ENCODE results near the gene TUBGCP6.

Gene TUBGCP6, protein sequence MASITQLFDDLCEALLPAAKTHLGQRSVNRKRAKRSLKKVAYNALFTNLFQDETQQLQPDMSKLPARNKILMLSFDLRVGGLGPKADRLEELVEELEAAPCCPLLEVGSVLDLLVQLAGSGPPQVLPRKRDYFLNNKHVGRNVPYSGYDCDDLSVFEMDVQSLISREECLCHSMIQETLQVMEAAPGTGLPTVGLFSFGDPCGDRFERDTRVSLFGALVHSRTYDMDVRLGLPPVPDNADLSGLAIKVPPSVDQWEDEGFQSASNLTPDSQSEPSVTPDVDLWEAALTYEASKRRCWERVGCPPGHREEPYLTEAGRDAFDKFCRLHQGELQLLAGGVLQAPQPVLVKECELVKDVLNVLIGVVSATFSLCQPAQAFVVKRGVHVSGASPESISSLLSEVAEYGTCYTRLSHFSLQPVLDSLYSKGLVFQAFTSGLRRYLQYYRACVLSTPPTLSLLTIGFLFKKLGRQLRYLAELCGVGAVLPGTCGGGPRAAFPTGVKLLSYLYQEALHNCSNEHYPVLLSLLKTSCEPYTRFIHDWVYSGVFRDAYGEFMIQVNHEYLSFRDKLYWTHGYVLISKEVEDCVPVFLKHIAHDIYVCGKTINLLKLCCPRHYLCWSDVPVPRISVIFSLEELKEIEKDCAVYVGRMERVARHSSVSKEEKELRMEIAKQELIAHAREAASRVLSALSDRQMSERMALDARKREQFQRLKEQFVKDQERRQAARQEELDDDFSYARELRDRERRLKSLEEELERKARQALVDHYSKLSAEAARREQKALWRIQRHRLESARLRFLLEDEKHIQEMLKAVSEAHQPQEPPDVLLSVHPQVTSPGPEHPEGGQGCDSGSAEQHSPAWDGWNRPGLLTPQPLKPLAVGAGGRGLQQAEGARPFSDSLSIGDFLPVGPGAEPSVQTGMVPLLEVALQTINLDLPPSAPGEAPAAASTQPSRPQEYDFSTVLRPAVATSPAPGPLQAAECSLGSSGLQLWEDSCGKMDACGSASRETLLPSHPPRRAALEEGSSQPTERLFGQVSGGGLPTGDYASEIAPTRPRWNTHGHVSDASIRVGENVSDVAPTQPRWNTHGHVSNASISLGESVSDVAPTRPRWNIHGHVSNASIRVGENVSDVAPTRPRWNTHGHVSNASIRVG (N-terminal part only)

DNA sequence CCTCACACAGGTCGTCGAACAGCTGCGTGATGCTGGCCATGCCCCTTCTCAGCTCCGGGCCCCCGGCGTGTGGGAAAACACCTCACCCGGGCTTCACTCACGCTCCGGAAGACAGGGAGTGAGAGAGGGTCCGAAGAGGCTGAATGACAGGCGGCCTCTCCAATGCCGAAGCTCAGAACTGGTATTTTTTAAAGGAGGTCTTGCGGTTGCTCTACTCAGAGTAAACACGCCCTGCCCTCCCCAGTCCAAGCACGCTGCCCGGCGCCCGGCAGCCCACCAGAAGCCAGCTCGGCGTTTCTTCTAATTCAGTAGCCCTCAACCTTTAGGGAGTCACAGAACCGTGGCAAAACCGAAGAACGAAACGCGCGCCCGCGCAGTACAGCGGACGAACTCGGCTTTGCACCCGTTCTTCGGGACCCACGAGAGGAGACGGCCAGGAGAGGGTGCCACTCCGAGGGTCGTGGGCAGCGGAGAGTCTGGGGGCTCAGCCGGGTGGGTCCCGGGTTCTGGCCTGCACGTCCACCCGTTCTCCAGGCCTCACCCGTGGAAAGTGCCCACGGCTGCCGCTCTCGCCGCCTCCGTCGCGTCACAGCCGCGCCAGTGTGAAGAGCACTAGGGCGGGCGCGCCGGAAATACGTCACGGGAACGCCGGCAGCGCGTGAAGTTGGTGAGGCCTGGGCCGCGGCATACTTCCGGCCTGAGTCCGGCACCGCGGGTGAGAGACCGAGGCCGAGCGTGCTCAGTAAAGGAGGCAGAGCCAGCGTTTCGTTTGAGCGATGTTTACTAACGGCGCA, at the start of gene TUBGCP6:
Gene TUBGCP6 (minus strand): TSS at position 604 of the 794 bp plus-strand sequence. CDS start 564 bp downstream, at position 40.
- DNase-seq, result peak; percentile 45 to 91

DNA sequence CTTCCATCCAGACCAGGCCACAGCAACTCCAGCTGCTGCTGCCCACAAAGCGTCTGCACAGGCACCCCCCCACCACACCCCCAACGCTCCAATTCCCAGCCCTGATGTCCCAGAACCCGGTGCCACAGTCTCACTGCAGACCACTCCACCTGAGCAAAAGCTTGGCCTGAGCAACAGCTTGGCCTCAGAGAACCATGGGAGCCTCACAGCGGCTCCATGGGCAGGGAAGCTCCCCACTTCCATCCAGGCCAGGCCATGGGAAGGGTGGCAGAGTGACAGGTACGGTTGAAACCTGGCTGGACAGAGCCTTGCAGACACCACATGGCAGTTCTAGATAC, 49.5 kb upstream of the TUBGCP6 start:
- no peak for DNase-seq

DNA sequence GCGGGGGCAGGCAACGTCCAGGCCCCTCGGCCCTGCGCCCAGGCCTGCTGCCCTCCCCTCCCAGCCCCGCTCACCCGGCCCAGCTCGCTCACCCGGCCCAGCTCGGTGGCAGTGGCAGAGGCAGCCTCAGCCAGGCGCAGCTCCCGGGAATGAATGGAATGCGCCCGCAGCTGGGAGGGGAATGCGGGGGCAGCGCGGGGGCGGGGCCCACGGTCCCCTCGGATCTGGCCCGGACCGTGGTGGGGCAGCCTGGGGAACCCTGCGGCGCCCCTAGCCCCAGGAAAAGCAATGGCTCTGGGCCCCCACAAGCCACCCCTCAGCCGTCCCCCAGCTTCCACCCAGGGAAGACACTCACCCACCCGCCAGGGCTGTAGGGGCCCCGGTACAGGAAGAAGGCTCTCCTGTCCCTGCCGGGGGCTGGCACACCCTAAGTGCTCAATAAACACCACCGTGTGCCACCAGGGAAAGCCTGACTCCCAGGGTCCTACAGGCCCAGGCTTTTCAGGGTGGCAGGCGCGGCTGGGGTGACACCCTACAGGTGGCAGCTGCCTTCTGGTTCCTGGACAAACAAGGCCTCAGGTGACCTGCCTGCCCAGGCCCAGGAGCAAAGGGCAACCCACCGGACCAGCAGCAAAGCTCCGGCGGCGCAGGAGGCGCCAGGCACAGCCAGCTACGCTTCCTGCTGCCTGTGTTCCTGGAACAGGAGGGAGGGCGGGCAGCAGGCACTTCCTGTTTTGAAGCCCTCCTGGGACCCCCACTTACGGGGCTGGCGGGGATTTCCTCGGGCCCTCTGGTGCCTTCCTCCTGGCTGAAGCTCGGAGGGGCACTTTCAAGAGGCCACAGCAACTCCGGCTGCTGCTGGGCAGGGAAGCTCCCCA, 48.9 kb upstream of the TUBGCP6 start:
- DNase-seq, result no peak

DNA sequence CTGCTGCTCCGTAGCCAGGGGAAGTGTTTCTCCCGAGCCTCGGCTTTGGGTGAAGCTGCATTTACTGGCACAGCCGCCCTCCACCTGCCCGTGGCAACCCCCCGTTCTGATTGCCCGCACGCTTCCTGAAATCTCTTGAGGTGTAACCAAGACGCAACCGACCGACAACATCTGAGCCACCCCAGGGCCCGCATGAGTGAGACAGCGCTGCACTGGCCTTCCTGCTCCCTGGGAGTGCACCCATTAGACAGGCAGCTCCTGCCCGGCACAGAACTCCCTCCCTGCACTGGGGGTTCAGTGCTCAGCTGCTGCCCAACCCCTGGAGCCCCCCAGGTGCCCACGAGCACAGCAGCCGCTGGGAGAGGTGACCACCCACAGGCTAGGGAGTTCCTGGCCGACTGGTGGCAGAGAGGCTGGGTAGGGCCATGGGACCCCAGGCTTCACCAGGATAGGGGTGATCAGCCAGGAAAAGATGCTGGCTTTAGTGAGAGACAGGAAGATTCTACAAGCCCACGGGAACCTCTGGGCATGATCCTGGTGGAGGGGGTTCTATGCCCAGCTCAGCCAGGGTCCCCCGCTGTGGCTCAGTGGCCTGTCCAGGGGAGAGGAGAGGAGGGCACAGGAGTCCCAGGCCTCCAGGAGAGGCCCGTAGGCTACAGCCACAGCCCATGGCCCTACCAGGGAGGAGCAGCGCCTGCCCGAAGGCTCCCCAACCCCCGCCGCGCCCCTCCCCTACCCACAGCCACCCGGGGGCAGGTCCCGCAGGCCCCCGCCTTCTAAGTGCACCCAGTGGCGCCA, 48.0 kb upstream of the TUBGCP6 start:
- no peak for DNase-seq

DNA sequence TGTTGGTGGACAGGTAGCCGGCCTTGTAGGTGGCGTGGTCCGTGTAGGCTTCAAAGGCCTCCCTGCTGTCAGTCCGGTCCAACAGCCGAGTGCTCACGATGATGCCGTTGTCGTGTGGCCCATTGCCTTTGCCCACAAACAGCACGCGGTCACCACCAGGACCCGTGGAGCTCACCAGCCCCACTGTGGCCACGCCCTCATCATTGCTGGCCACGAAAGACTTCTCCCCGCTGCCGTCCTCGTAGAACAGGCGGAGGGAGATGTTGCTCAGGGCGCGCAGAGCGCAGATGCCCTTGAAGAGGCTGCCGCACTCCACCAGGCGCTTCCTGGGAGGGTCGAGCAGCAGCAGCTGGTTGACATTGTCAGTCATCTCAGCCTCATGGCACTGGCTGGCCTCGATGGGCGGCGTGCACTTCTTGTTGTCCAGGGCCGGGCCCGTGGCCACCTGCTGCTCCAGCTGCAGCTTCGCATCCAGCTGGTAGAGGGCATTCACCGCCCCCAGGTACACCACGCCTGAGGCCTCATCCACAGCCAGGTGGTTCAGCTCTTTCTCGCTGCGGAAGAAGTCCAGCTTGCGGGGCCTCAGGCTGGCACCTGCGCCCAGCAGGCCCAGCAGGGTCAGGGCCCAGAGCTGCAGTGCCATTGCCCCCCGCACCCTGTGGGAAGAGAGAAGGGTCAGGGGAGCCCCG, 45.3 kb upstream of the TUBGCP6 start:
- no peak for DNase-seq

DNA sequence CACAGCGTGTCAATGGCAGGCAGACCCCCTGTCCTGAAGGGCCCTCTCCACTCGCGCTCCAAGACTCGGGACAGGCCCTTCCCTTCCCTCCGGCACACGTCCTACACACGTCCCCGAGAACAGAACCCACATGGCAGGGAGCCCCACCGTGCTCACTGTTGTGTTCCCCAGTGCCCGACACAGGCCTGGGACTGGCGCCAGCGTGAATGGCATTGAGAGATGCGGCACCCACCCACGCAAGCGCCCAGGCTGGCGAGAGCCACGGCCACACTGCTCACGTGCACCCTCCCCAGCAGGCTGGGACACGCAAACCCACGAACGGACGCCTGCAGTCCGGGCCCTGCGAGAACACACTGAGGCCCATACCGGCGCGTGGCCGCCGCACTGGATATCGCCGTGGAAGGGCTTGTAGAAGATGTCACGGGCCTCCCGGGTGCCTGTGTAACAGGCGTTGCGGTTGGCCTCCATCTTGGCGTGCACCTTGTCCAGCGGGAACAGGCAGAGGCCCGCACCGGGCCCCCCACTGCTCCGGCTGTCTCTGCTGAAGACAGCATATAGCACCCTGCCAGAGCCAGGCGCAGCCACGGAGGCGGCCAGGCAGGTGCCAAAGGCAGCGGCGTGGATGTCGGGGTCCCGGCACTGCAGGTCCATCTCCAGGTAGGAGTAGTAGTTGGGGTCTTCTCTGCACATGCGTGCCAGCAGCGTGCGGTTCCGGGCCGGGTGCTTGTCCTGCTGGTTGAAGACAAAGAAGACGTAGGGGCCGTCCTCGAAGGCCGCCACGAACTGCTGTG, 44.5 kb upstream of the TUBGCP6 start:
- no peak for DNase-seq

DNA sequence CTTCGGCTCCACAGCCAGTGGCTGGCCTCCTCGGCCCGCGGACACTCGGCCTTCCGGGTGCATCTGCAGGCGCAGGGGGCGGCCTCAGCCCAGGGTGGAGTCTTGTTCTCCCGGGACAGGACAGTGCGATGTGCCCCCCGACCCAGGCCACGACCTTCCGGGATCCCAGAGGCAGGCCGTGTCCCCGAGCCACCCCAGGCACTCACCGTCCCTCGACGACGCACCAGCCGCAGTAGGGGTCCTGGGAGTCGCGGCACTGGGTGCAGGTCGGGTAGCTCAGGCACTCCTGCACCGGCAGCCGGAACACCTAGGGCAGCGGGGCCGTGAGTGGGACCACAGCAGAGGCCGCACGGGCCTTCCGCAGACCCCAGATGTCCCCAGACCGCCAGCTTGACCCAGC, 42.9 kb upstream of the TUBGCP6 start:
- DNase-seq, result no peak

DNA sequence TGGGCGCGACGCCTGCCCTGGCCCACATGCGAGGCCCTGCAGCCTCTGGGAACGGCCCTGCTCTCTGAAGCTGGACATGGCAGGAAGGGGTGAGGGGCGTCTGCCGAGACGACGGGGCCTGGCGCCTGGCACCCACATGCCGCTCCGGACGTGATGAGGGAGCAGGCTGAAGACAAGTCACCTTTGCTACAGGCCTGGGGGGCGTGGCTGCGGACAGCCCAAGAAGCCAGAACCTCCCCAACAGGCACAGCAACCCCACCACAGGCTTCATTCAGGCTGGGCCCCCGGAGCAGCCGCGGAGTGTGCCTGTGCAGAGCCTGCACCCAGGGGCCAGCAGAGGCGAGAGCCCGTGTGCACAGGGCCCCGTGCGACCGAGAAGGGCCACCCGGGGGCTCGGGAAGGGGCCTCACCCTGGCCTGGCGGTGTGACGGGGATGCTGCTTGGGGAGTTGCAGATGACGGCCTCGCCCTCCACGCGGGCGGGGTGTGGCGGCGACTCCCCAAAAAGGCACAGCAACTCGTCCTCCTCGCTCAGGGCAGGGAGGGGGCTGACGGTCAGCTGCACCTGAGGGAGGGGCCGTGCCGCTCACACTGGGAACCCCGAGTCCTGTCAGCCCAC, 42.0 kb upstream of the TUBGCP6 start:
- DNase-seq, result no peak

DNA sequence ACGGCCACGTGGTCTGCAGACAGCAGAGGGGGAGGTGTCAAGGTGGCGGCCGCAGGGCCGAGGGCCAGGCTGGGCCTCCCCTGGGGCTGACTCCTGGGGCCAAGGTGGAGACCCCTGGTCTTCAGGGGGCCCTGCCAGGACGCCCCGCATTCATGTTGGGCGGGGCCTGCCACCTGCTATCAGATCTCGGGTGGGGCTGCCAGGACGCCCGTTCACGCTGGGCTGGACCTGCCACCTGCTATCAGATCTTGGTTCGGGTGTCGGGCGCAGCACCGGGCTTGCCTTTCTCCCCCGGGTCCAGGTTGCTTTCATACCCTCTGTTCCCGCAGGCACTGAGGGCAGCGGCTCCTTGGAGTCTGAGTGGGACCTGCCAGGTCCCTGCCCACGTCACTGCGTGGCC, 41.5 kb upstream of the TUBGCP6 start:
- DNase-seq, result no peak

DNA sequence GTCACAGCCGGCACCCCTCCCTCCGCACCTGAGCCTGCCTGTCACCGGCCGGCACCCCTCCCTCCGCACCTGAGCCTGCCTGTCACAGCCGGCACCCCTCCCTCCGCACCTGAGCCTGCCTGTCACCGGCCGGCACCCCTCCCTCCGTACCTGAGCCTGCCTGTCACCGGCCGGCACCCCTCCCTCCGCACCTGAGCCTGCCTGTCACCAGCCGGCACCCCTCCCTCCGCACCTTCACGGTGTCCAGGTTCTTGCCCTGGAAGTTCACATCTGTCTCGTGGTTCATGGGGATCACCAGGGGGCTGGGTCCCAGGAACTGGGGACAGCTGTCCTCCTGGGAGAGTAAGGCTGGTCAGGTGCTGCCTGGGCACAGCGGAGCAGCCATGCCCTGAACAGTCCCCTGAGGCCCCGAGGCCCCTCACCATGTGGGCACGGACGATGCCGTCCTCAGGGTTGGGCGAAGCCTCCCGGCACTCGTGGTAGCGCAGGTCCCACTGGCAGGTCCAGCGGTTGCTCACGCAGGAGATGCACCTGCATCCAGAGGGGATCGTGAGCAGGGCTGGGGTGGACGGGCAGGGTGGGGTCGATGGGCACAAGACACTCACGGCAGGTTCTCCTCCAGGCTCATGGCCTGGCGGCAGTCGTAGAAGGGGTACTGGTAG, 40.9 kb upstream of the TUBGCP6 start:
- DNase-seq, result no peak

DNA sequence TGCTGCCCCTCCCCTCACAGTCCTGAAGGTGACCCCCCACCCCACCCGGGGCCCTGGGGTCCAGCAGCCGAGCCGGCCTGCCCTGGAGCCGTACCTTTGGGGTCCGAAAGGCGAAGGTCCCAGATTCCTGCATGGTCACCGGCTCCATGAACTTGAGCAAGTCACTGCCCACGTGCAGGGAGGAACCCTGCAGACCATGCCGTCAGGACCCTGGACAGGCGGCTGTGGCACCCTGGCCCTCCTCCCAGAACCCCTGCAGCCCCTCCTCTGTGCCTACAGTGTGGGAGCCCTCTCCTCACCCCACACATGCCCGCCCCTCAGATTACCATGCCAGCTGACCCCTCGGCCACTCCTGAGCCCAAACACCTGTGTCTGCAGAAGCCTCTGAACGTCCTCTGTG, 39.7 kb upstream of the TUBGCP6 start:
- DNase-seq, result no peak

DNA sequence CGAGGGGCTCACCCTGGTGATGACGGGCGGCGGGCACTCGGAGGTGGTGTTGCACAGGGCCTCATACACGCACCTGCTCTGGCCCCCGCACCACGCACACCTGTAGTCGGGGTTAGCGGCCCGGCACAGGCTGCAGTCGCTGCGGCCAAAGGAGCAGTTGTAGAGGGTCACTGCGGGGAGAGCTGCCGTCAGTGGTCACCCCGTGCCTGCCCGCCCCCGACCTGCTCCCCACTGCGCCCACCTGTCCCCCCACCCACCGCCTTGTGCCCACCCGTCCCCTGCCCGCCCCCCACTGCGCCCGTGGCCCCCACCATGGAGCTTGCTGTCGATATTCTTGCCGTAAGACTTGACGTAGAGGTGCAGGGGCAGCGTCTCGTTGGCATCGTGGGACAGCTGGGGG, 39.0 kb upstream of the TUBGCP6 start:
- no peak for DNase-seq

DNA sequence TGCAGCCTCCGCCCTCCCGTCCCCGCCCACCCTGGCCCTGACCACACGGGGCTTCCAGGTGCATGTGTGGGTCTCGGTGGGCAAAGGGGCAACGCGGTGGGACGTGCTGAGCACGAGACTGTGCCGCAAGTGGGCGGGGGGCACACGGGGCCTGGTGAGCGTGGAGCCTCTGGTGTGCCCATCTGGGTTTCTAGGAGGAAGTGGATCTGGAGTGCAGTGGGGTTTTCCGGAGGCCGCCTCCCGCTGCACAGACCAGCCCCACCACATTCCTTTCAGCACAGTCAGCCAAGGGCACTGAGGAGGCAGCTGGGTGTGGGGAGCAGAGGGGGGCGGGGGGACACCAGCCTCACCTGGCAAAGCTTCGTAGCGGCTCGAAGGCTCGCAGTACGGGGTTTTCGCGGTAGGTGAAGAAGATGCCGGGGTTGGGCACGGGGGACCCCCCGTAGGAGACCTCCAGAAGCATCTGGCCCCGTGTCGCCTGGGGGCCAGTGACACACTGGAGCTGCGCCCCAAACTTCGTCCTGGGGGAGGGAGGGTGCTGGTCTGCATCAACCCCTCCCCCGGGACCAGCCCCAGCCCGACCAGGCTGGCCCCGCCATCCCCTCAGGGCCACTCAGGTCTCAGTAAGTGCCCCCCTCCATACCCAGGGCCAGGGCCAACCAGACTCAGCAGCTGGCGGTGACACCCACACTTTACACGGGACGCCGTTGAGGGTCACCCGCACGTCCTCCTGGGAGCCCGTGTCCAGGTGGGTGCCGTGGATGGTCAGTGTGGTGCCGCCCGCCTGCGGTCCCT, 37.7 kb upstream of the TUBGCP6 start:
- no peak for DNase-seq

DNA sequence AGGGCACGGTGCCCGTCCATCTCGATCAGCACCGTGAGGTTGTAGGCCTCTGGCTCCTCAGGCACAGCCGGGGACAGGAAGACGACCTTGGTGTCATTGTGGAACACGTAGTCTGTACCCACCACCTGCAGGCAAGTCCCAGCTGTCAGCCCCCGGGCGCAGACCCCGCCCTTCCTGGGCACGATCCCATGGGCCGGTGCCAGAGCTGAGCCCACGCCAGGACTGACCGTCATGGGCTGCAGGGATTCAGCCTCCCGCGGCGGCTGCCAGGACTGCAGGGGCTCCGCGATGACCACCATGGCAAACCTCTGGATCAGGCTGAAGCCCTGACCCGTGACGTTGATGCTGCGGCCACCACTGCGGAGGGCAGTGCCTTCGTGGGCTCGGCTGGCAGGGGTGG, 37.1 kb upstream of the TUBGCP6 start:
- no peak for DNase-seq

DNA sequence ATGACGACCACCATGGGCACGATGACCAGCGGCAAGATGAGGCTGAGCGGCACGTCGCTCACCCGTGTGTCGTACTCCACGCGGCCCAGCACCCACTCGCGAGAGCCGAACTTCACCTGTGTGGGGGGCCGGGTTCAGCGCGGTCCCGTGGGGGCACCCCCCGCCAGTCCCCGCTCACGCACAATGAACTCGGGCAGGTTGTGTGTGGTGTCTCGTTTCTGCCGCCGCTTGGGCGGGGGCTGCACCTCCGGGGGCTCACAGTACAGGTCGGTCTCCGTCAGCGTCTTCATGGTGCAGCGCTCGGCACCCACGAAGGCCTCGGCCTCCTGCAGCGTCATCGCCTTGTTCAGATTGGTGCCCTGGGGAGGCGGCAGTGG, 36.5 kb upstream of the TUBGCP6 start:
- no peak for DNase-seq

DNA sequence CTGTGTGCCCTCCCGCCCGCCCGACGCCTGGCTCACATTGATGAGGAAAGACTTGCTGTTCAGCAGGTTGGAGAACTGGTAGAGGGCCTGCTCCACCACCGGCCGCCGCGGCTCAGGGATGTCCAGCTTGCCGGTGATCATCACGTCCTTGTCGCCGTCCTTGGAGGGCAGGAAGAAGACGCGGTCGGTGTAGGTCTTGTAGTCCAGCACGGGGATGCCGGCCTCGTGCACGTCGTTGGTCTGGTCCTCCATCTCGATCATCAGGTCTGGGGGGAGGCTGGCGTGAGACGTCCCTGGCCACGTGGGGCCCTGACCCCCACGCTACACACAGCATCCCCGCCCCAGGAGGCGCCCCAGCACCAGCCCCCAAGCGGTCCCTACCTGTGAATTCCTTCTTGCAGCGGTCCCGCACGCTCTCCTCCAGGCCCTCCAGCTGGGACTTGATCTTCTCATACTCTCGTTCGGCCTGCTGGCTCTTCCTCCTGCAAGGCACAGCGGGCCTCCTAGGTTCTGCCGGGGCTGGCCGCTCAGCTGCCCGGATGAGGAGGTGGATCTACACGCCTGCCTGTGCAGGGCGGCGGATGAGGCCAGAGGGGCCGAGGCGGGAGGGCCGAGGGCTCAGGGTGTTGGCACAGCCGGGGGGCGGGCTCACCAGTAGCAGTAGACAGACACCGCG, 36.0 kb upstream of the TUBGCP6 start:
- DNase-seq, result no peak

All from NCI-H526 (cell line).